SKM-1 (cell line): ENCODE results near the gene PLIN1.

ENCODE experiments used
- DNase-seq: peaks from one replicate; lab custom pipeline; 2025; ENCODE audit not compliant: unreplicated experiment; lab: John Stamatoyannopoulos, UW

Gene PLIN1

GRCh38 chr15:89672221-89673164 lies 6.7 kb downstream of the PLIN1 start:
- DNase-seq, result no peak

GRCh38 chr15:89671687-89672086 lies 7.5 kb downstream of the PLIN1 start:
- no peak for DNase-seq

- DNase-seq, result no peak
Measured at GRCh38 chr15:89670971-89671560, 8.1 kb downstream of the PLIN1 start.

GRCh38 chr15:89669941-89670340 lies 9.2 kb downstream of the PLIN1 start:
- no peak for DNase-seq

- DNase-seq, result no peak
Measured at GRCh38 chr15:89669309-89669865, 9.8 kb downstream of the PLIN1 start.

GRCh38 chr15:89668171-89668570 lies 11.0 kb downstream of the PLIN1 start:
- no peak for DNase-seq

GRCh38 chr15:89667706-89667960 lies 11.5 kb downstream of the PLIN1 start:
- no peak for DNase-seq

GRCh38 chr15:89666858-89667705 lies 12.1 kb downstream of the PLIN1 start:
- no peak for DNase-seq

- DNase-seq, result no peak
Measured at GRCh38 chr15:89666184-89666857, 12.8 kb downstream of the PLIN1 start.

- DNase-seq, result no peak
Measured at GRCh38 chr15:89665449-89666181, 13.6 kb downstream of the PLIN1 start.

GRCh38 chr15:89664441-89665350 lies 14.5 kb downstream of the PLIN1 start:
- DNase-seq, result no peak

GRCh38 chr15:89662893-89663626 lies 16.1 kb downstream of the PLIN1 start:
- DNase-seq, result no peak

GRCh38 chr15:89660556-89660955 lies 18.6 kb downstream of the PLIN1 start:
- DNase-seq, result no peak

- DNase-seq, result no peak
Measured at GRCh38 chr15:89659295-89659694, 19.9 kb downstream of the PLIN1 start.

- DNase-seq, result no peak
Measured at GRCh38 chr15:89657686-89658200, 21.4 kb downstream of the PLIN1 start.

- DNase-seq, result no peak
Measured at GRCh38 chr15:89656116-89656815, 22.9 kb downstream of the PLIN1 start.
